ENCODE measurements around the gene OR51B5. TPM values are rescaled to one million over a fixed set of nuclear protein-coding genes. Genes with fewer than 3 reads are reported as not detected.
"Not testable (repeated sequence)": the region's sequence is repeated elsewhere in the genome, so short reads cannot be mapped to it uniquely, and the experiment has no call there.

Gene OR51B5
- total RNA-seq, 1 experiment from 2014 or later: not detected

GRCh38 chr11:5298451-5298850 is 44.9 kb downstream of the OR51B5 start:
- BruUV-seq (replicated peaks): no TSS peak
- no peaks in the 10 kb centered on the region for H3K9me3 ChIP-seq (ENCODE audit: low read depth, low read length, poor library complexity, severe bottlenecking)
- ChIA-PET CTCF (no interaction called here), POLR2A (ENCODE audit: low non-redundant PET) (no interaction called here)
- H3K4me1 ChIP-seq (ENCODE audit: insufficient read depth, low read length, poor library complexity, severe bottlenecking): no peaks in the 10 kb centered on the region
- no peaks in the 10 kb centered on the region for H3K27me3 ChIP-seq (replicated peaks; ENCODE audit: insufficient read depth, low read depth, low read length, poor library complexity)
- intact Hi-C loops (cut with micrococcal nuclease; ENCODE audit: unreplicated experiment): no loop called here
- no peak for DNase-seq (ENCODE audit: low spot score)
- TF ChIP-seq EZH2 (IDR thresholded peaks at IDR 0.05; ENCODE audit: borderline replicate concordance, low read depth, low read length, poor library complexity, severe bottlenecking) (no peak), CTCF (conservative IDR thresholded peaks at IDR 0.05; ENCODE audit: low read depth, low read length) (no peak)
- no peaks in the 10 kb centered on the region for H3K36me3 ChIP-seq (ENCODE audit: insufficient read depth, low read length, poor library complexity, severe bottlenecking)
- H3K27ac ChIP-seq (ENCODE audit: low read depth, low read length, poor library complexity, severe bottlenecking): no peak overlapping the region
- H3K4me3 ChIP-seq (ENCODE audit: low read depth, low read length, poor library complexity, severe bottlenecking): no peak overlapping the region

GRCh38 chr11:5297721-5298323 is 45.5 kb downstream of the OR51B5 start:
- CTCF ChIA-PET: no interaction called here
- peak; percentile 64 for DNase-seq (ENCODE audit: low spot score)
- no peak for TF ChIP-seq EZH2 (IDR thresholded peaks at IDR 0.05; ENCODE audit: borderline replicate concordance, low read depth, low read length, poor library complexity, severe bottlenecking)
- no peak for TF ChIP-seq CTCF (conservative IDR thresholded peaks at IDR 0.05; ENCODE audit: low read depth, low read length)
- Histone ChIP-seq H3K27me3 (replicated peaks; ENCODE audit: insufficient read depth, low read depth, low read length, poor library complexity) (no peaks in the 10 kb centered on the region), H3K36me3 (ENCODE audit: insufficient read depth, low read length, poor library complexity, severe bottlenecking) (no peaks in the 10 kb centered on the region), H3K4me1 (ENCODE audit: insufficient read depth, low read length, poor library complexity, severe bottlenecking) (no peaks in the 10 kb centered on the region), H3K9me3 (ENCODE audit: low read depth, low read length, poor library complexity, severe bottlenecking) (no peaks in the 10 kb centered on the region), H3K27ac (ENCODE audit: low read depth, low read length, poor library complexity, severe bottlenecking) (no peak overlapping the region), H3K4me3 (ENCODE audit: low read depth, low read length, poor library complexity, severe bottlenecking) (no peak overlapping the region)
- POLR2A ChIA-PET (ENCODE audit: low non-redundant PET): no interaction called here
- no TSS peak for BruUV-seq (replicated peaks)
- intact Hi-C loops (cut with micrococcal nuclease; ENCODE audit: unreplicated experiment): no loop called here

- H3K27ac ChIP-seq (ENCODE audit: low read depth, low read length, poor library complexity, severe bottlenecking); H3K9me3 ChIP-seq (ENCODE audit: low read depth, low read length, poor library complexity, severe bottlenecking); DNase-seq (ENCODE audit: low spot score); CTCF ChIA-PET; H3K27me3 ChIP-seq (replicated peaks; ENCODE audit: insufficient read depth, low read depth, low read length, poor library complexity); H3K36me3 ChIP-seq (ENCODE audit: insufficient read depth, low read length, poor library complexity, severe bottlenecking); H3K4me1 ChIP-seq (ENCODE audit: insufficient read depth, low read length, poor library complexity, severe bottlenecking); H3K4me3 ChIP-seq (ENCODE audit: low read depth, low read length, poor library complexity, severe bottlenecking); POLR2A ChIA-PET (ENCODE audit: low non-redundant PET); BruUV-seq (replicated peaks): not testable (repeated sequence)
- intact Hi-C loops (cut with micrococcal nuclease; ENCODE audit: unreplicated experiment): loop anchor here (5.0 kb wide), 1 partner anchor 172 kb away; no protein-coding TSS in a partner anchor
Observed at GRCh38 chr11:5294342-5294995, 48.9 kb downstream of the OR51B5 start.

- no peak for TF ChIP-seq CTCF (conservative IDR thresholded peaks at IDR 0.05; ENCODE audit: low read depth, low read length)
- no peak for TF ChIP-seq EZH2 (IDR thresholded peaks at IDR 0.05; ENCODE audit: borderline replicate concordance, low read depth, low read length, poor library complexity, severe bottlenecking)
- BruUV-seq (replicated peaks): no TSS peak
- H3K4me1 ChIP-seq (ENCODE audit: insufficient read depth, low read length, poor library complexity, severe bottlenecking): no peaks in the 10 kb centered on the region
- H3K9me3 ChIP-seq (ENCODE audit: low read depth, low read length, poor library complexity, severe bottlenecking): no peaks in the 10 kb centered on the region
- DNase-seq (ENCODE audit: low spot score): no peak
- ChIA-PET POLR2A (ENCODE audit: low non-redundant PET) (no interaction called here), CTCF (no interaction called here)
- no peaks in the 10 kb centered on the region for H3K27me3 ChIP-seq (replicated peaks; ENCODE audit: insufficient read depth, low read depth, low read length, poor library complexity)
- no peak overlapping the region for H3K27ac ChIP-seq (ENCODE audit: low read depth, low read length, poor library complexity, severe bottlenecking)
- intact Hi-C loops (cut with micrococcal nuclease; ENCODE audit: unreplicated experiment): loop anchor here (5.0 kb wide), 1 partner anchor 171 kb away; no protein-coding TSS in a partner anchor
- no peak overlapping the region for H3K4me3 ChIP-seq (ENCODE audit: low read depth, low read length, poor library complexity, severe bottlenecking)
- no peaks in the 10 kb centered on the region for H3K36me3 ChIP-seq (ENCODE audit: insufficient read depth, low read length, poor library complexity, severe bottlenecking)
Observed at GRCh38 chr11:5293028-5293427, 50.3 kb downstream of the OR51B5 start.
